GM18873 (cell line): ENCODE data around the gene MTREX.
"Not testable (repeated sequence)": the region's sequence is repeated elsewhere in the genome, so short reads cannot be mapped to it uniquely, and the experiment has no call there.

ENCODE experiments used
- ATAC-seq: cut with Tn5 transposase; IDR thresholded peaks from one replicate; pipeline ENCODE4 v1.9.1; 2021; ENCODE audit warnings: mild to moderate bottlenecking, moderate library complexity, moderate number of reproducible peaks; ENCODE audit not compliant: unreplicated experiment, low FRiP score

Gene MTREX

DNA sequence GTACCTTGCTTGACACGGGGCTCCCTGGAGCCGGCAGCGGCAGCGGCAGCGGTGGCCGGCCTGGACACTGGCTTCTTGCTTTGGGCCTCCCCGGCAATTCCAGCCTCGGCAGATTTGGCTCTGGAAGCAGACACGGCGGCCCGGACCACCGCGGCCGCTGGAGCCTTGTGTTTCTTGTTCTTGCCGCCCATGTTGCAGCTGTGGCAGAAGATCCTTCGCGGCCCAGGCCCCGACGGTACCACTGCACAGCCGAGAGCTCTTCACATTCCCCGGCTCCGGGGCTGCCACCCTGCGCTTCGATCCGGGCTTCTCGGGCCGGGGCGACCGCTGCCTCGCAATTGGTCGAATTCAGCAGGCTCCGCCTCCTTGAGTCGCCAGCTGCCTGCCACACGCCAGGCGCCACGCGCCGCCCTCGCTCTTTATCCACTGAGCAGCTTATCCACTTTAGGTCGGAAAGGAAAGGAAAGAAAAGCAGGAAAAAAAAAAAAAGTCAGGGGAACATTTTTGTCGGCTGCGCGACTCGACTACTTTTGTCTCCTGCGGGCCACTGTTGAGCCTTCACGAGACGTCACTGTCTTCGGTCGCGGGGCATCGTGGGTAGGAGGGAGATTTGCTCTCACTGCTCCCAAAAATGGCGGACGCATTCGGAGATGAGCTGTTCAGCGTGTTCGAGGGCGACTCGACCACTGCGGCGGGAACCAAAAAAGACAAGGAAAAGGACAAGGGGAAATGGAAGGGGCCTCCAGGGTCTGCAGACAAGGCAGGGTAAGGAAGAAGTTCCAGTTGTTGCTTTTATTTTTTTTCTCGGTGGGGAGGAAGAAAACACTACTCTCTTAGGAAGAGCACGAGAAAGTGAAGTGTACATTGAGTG lies at the start of gene MTREX, which contains the start of gene DHX29:
Gene MTREX, plus strand, starts transcription at position 607 of the 871 bp plus-strand sequence. Its CDS starts 25 bp downstream, at position 632.
Gene DHX29, minus strand, starts transcription at position 312 of the 871 bp plus-strand sequence. Its CDS starts 121 bp downstream, at position 191.
- ATAC-seq: peak; percentile 87

DNA sequence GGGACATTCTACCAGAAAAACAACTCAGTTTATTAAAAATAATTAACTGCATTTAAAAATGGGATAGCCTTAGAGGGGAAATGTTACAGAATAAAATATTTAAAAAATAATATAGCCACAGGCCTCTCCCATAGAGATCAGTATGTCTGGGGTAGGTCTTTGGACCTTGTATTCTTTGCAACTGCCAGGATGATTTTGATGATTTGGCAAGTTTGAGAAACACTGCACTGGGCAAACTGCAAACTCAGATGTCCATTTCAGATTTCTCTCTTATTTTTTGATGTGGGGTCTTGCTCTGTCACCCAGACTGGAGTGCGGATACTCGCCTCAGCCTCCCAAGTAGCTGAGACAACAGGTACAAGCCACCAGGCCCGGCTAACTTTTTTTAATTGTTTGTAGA lies 49.5 kb upstream of the MTREX start:
- ATAC-seq: no peak

DNA sequence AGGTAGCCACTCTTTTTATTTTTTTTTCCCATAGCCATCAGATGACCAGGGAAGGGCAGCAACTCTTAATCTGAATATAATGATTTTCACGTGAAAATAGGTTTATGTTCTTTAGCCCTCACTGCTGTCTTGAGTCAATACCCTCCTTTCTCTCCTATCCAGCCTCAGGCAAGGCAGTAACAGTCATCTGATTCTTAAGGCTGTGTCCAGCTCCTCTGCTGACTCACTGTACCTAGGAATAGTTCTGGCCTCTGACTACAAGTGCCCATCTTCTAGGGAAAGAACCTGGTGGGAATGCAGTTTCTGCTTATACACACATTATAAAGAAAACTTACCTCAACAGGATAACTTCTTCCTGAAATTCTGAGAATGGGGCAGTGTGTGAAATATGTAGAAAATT lies 31.0 kb upstream of the MTREX start:
- no peak for ATAC-seq

DNA sequence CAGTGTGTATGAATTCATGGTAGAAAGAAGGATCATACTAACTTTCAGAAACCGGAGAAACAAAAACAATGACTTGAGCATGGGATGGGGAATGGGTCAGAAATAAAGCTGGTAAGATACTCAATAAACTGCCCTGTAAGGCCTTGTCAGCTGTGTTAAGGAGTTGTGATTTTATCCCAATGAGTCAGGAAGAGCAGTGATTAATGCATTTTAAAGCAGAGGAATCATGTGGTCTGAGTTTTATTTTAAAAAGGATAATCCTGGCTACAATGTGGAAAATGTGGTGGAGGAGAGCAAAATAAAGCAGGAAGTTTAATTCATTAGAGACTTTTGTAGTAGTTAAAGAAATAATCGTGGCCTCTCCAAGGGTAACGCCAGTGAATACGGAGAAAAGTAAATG lies 29.0 kb upstream of the MTREX start:
- ATAC-seq: no peak

DNA sequence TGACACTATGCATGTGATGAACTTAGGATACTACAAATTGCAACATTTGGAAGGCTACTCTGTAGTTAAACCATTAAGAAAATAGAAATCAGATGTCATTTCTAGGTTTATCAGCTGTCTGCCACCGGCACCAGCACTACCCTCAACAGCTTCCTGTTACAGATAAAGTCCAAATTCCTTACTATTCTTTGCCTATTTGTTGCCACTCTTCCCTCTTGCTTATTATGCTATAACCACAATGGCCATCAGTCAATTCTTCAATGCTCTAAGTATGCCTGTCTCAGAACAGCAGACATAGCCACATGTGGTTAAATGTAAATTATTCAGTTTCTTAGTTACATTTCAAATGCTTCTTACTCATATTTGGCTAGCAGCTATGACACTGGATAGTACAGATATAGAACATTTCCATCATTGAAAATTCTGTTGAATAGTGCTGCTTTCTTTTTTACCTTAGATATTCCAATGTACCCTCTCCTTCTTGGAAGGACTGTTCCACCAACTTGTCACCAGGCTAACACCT lies 21.3 kb upstream of the MTREX start:
- ATAC-seq: no peak

DNA sequence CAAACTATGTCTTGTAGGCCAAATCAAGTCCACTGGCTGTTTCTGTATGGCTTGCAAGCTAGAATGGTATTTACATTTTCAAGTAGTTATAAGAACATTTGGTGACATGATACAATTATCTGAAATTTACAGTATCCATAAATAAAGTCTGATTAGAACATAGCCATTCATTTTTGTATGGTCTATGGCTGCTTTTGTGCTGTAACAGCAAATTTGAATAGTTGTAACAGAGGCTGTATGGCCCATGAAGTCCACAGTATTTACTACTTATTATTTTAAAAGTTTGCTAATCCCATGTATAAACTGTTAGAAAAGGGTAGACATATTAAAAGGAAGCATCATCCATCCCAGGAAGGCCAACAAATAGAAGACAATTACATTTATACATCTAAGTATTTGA lies 18.0 kb upstream of the MTREX start:
- no peak for ATAC-seq

DNA sequence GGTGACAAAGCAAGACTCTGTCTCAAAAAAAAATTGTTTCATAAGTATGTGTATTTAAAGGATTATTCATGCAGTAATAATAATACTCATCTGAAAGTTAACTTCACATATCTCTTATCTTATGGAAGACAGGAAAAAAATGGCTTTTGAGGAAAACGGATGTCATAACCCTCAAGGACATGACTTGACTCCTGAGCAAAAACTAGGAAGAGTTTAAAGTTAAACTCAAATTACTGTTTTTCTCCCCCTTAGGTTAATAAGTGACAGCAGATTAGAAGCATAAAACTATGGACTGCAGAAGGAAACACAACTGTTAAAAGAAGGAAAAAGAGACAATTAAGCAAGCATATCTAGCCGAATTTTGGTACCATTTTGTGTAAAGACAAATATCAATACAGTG lies 16.8 kb upstream of the MTREX start:
- ATAC-seq: no peak

DNA sequence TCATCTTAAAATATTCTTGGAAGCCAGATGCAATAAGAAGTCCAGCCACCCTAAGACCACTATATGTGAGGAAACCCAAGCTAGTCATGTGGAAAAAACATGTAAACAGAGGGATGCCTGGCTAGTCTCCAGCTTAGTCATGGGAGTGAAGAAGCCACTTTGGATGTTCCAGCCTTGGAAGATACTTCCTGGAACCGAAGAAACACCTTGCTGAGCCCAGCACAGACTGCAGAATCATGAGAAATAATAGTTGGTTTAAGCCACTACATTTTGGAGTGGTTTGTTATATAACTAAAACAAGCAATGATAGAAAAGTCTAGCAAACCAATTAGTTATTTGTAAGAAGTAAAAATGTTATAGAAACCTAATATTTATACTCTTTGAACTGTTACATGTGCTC lies 12.9 kb upstream of the MTREX start:
- no peak for ATAC-seq

DNA sequence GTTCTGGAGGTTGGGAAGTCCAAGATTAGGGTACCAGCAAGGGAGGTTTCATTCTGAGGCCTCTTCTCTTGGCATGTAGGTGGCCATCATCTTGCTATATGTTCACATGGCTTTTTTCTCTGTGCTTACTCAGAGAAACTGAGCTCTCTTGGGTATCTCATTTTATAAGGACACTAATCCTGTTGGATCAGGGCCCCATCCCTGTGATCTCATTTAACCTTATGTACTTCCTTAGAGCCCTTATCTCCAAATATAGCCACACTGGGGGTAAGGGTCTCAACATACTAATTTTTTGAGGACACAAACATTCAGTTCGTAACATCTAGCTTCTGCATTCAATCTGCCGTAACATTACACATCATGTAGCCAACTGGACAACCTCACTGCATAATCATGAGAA lies 6.9 kb upstream of the MTREX start:
- ATAC-seq: no peak

DNA sequence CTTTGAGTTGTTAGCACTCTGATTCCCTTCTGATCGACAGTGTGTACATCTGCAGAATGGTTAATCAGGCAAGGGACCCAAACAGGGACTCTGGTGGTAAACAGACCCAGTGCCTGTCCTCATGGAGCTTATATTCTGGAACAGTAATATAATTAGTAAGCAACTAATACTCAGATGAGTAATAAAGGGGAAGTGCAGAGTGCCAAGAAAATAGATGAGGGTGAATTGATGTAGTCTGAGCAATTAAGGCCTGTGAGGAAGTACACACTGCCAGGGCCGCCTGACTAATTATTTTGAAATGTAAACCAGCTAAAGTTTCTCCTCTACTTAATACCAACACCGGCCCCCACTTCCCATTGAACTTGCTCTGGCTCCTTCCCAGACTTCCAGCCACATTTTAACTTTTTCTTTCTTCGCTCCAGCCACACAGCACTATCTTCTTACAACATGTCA lies 4.5 kb upstream of the MTREX start:
- ATAC-seq: no peak

DNA sequence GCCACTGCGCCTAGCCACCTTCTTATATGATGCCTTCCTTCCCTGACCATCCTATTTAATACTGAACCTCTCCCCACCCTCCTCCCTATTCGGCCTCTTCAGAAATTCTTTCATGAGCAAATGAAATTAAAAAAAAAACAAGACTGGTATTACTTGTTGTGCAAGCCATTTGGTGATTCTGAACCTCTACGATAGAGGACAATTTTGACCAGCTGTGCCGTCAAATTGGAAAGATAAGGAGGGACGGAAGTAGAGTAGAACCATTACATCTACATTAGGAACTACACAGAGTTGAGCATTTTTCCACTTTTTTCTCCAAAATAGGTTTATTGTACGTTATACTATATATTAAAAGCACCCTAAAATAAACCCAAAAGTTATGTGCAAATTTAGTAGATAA lies 3.2 kb upstream of the MTREX start:
- no peak for ATAC-seq

DNA sequence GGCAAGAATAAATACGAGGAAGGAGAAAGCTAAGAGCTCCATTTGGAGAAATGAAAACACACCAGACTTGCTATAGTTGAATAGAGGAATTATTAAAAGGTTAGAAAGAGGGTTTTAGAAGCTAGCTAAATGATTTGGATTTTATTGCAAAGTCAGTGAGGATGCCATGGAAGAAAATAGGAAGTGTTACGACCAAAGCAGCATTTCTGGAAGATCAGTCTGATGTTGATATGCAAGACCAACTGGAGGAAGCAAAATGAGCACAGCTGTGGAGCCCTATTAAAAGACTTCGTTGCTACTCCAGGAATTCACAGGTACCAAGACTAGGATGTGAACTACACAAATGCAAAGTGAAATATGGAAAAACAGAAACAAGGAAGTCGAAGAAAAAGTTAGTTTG lies 2.4 kb upstream of the MTREX start:
- ATAC-seq: no peak

DNA sequence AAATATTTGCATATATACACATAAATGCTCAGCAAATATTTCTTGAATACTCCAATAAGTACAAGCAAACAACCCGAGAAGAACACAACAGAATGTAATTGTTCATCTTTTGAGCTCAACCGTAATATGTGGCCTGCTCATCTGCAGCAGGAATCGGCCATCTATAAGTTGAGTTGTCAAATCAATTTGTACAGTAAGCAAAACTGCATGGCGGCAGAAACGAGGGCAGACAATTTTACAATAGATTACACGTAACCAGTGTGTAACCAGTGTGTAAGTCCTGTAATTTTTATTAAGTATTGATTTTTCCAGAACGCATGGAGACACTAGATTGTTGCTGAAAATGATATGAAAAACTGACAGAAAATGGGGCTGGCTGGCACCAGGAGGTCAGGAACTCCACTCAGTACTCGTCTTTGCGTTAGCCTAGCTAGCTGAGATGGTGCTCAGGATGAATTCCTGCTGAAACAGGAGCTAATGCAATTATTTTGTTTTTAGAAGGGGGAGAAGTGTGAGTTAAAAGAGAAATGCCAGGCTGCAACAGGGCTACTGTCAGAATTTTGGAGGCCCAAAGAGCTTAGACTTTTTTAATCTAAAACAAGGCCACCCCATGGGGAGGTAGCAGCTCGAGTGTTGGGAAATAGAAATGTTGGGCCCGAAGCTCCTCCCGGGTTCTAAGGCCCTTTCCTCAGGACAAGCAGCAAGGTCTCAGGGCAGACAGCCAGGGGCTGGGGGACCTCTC lies 977 bp upstream of the MTREX start:
- ATAC-seq: peak; percentile 5

DNA sequence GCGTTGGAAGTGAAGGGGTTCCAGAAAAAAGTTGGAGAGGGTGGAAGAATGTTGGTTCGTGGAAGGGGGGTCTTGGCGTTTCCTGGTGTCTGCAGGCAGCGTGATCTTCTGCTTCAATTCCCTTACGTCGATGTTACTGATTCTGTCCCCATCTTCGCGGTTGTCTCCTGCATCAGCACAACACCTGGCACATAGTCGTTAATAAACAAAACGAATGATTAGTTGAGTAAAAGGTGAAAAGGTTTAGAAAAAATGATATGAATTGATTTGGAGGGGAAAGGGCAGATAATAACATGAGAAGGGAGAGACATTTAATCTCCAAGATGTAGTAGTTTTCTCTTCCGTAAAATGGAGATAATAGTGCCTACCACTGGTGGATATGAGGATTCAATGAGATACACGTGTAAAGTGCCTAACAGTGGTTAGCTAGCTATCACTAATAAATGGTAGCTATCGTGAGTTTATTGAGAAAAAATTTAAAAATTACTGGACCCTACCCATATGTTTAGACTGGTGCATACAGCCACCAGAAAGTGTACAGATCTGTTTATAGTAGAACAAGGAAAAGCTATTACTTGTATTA lies 556 bp downstream of the MTREX start:
- ATAC-seq: peak; percentile 9

DNA sequence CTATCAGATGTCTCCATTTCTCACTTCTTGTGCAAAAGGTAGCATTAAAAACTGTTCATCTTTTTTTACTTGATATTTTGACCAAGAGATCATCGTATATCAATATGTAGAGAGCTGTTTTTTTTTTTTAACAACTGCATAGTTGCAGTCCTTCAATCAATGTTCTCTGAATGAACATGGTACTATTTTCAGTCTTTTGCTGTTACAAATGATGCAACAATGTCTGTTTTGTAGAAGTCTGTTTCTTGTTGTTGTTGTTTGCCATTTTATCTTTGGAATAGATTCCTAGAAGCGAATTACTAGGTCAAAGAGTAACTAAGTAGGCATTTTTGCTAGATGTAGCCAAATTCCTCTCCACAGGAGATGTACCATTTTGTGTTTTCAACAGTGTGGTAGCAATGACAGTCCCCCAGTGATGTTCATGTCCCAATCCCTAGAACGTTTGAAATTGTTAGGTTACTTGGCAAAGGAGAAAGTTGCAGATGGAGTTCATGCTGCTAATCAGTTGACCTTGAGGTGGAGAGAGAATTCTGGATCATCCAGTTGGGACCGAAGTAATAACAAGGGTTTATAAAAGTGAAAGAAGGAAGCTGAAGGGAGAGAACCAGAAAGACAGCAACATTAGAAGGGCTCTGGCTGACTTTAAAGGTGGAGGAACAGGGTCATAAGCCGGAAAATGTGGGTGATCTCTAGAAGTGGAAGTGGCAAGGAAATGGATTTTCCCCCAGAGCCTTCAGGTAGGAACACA lies 6.3 kb downstream of the MTREX start:
- no peak for ATAC-seq

DNA sequence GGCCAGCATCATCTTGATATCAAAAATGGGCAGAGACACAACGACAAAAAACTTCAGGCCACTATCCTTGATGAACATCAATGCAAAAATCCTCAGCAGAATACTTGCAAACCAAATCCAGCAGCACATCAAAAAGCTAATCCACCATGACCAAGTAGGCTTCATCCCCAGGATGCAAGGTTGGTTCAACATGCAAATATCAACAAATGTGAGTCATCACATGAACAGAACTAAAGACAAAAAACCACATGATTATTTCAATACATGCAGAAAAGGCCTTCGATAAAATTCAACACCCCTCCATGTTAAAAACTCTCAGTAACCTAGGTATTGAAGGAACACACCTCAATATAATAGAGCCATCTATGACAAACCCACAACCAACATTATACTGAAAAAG lies 8.5 kb downstream of the MTREX start:
- ATAC-seq: no peak

DNA sequence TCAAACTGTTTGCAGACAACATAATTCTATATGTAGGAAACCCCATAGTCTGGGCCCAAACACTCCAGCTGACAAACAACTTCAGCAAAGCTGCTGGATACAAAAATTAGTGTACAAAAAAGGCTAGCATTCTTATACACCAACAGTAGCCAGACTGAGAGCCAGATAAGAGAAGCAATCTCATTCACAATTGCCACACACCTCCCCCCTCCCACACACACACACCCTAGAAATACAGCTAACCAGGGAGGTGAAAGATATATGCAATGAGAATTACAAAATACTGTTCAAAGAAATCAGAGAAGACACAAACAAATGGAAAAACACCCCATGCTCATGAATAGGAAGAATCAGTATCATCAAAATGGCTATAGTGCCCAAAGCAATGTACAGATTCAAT lies 9.0 kb downstream of the MTREX start:
- ATAC-seq: no peak

DNA sequence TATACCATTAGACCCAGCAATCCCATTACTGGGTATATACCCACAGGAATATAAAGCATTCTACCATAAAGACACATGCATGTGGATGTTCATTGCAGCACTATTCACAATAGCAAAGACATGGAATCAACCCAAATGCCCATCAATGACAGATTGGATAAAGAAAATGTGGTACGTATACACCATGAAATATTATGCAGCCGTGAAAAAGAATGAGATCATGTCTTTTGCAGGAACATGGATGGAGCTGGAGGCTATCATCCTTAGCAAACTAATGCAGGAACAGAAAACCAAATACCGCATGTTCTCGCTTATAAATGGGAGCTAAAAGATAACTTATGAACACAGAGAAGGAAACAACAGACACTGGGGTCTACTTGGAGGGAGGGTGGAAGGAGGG lies 10.4 kb downstream of the MTREX start:
- not testable (repeated sequence) for ATAC-seq

DNA sequence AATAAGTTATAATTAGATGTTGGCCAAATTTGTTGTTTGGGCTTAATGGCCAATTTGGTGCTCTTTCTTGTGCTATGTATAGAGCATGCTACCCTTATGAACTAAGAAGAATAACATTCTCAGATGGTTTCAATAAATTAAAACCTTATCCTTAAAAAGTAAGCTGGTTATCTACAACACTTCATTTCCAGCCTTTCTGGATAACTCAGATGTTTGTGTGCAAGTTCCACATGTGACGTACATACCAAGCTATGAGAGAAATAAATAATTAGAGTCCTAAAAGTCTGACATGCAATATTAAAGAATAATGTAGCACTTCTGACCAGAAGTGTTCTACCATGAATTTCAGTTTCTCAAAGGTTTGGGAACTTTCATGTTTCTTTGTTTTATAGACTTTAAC lies 11.7 kb downstream of the MTREX start:
- ATAC-seq: no peak

DNA sequence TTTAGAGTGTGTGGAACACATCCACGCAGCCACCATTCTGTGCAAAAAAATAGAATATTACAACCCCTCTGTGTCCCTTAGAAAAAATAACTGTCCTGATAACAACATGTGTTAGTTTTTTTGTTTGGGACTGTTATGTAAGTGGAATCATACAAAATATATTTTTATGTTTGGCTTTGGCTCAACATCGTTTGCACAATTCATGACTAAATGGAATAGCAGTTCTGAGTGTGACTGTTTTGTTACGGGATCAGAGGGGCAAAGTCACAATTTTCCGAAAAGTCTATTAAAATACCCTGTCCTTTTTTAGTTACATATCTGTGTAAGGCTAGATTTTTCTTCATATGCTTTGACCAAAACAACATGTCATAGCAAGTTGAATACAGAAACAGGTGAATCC lies 12.8 kb downstream of the MTREX start:
- ATAC-seq: no peak
